Thymus (tissue), 11 donors: ENCODE results near the gene NDFIP1. TPM values are rescaled to one million over a fixed set of nuclear protein-coding genes. Genes with fewer than 3 reads are reported as not detected.
A peak's percentile ranks its signal among the peaks of the same experiment; 100 is the strongest.
"Not testable (repeated sequence)": the region's sequence is repeated elsewhere in the genome, so short reads cannot be mapped to it uniquely, and the experiment has no call there.

Experiments used
- DNase-seq, 9 donors: peaks; one replicate each; pipeline ENCODE4 v3.0.0-alpha.2; 2013; ENCODE audit warnings: low spot score in 9 of 9, low read depth in 6 of 9, missing footprints in 1 of 9
- H3K27ac ChIP-seq, 2 donors: one replicate each; pipeline ENCODE4 v1.5.1; 2013; ENCODE audit warnings: control low read depth in 1 of 2, low read depth in 1 of 2, low read length in 1 of 2, mild to moderate bottlenecking in 1 of 2, moderate library complexity in 1 of 2
- H3K27me3 ChIP-seq, 2 donors: one replicate each; pipeline ENCODE4 v1.5.1; 2013; ENCODE audit warnings: low read length in 1 of 2; ENCODE audit not compliant: control insufficient read depth in 2 of 2, insufficient read depth in 1 of 2
- H3K36me3 ChIP-seq, 2 donors: one replicate each; pipeline ENCODE4 v1.5.1; 2013; ENCODE audit warnings: low read length in 1 of 2, mild to moderate bottlenecking in 1 of 2, moderate library complexity in 1 of 2; ENCODE audit not compliant: control insufficient read depth in 2 of 2, insufficient read depth in 2 of 2
- H3K4me1 ChIP-seq, 2 donors: one replicate each; pipeline ENCODE4 v1.5.1; 2013; ENCODE audit warnings: low read length in 2 of 2; ENCODE audit not compliant: control insufficient read depth in 2 of 2, insufficient read depth in 2 of 2
- H3K4me3 ChIP-seq, 2 donors: one replicate each; pipeline ENCODE4 v1.5.1; 2013; ENCODE audit warnings: low read length in 2 of 2, control low read depth in 1 of 2, mild to moderate bottlenecking in 1 of 2
- H3K9me3 ChIP-seq, 2 donors: one replicate each; pipeline ENCODE4 v1.5.1; 2013; ENCODE audit warnings: low read length in 1 of 2, mild to moderate bottlenecking in 1 of 2; ENCODE audit not compliant: control insufficient read depth in 2 of 2, insufficient read depth in 1 of 2
- WGBS: extraction: QIAGEN DNeasy Blood & Tissue Kit; methylation state at CpG from one replicate; pipeline ENCODE4 v1.1.7; 2013; 5-methylcytosine and 5-hydroxymethylcytosine counted together
- polyA plus RNA-seq: library from polyadenylated mRNA; stranded (reverse); fragments of 200-250 nt; gene quantifications from one replicate; pipeline ENCODE4 v1.2.3, GENCODE V29; 2013
- total RNA-seq: library from RNA; stranded (reverse); fragments of 120-200 nt; gene quantifications from one replicate; pipeline ENCODE4 v1.2.4, GENCODE V29; 2013
- donor health status: healthy.

Gene NDFIP1
- total and polyA plus RNA-seq, 2 donors: 39.7 to 121 TPM

GRCh38 chr5:142086679-142087078 lies 21.9 kb upstream of the NDFIP1 start:
- H3K27ac ChIP-seq: no peak overlapping the region
- 67% methylated on average over 2 of the region's 2 CpGs for WGBS
- H3K9me3 ChIP-seq: no peaks in the 10 kb centered on the region
- H3K4me1 ChIP-seq: no peaks in the 10 kb centered on the region
- no peak for DNase-seq
- H3K4me3 ChIP-seq: no peak overlapping the region
- H3K27me3 ChIP-seq: no peaks in the 10 kb centered on the region
- H3K36me3 ChIP-seq: no peaks in the 10 kb centered on the region

GRCh38 chr5:142087920-142088679 lies 20.5 kb upstream of the NDFIP1 start:
- Histone ChIP-seq H3K27me3 (no peaks in the 10 kb centered on the region), H3K36me3 (no peaks in the 10 kb centered on the region), H3K9me3 (no peaks in the 10 kb centered on the region), H3K4me3 (no peak overlapping the region), H3K4me1 (no peaks in the 10 kb centered on the region), H3K27ac (no peak overlapping the region)
- WGBS: 95% methylated on average over 12 of the region's 12 CpGs
- no peak for DNase-seq

- not testable (repeated sequence) for H3K4me1 ChIP-seq, H3K27me3 ChIP-seq, DNase-seq, H3K9me3 ChIP-seq, H3K4me3 ChIP-seq, H3K27ac ChIP-seq, H3K36me3 ChIP-seq
- WGBS: 89% methylated on average over 15 of the region's 15 CpGs
These were observed 19.6 kb upstream of the NDFIP1 start for GRCh38 chr5:142088855-142089479.

GRCh38 chr5:142091012-142091411 lies 17.6 kb upstream of the NDFIP1 start:
- Histone ChIP-seq H3K9me3 (peaks cover 0 to 1% of the 10 kb centered on the region in 2 donors), H3K36me3 (no peaks in the 10 kb centered on the region), H3K27ac (no peak overlapping the region), H3K4me1 (peaks cover 6 to 18% of the 10 kb centered on the region in 2 donors), H3K27me3 (no peaks in the 10 kb centered on the region), H3K4me3 (no peak overlapping the region)
- DNase-seq: no peak
- 94% methylated on average over 1 of the region's 1 CpG for WGBS

- Histone ChIP-seq H3K36me3 (no peaks in the 10 kb centered on the region), H3K9me3 (peaks cover 0 to 1% of the 10 kb centered on the region in 2 donors), H3K27ac (no peak overlapping the region), H3K4me1 (peaks cover 6 to 18% of the 10 kb centered on the region in 2 donors), H3K4me3 (no peak overlapping the region), H3K27me3 (no peaks in the 10 kb centered on the region)
- no peak for DNase-seq
- 66% methylated on average over 2 of the region's 2 CpGs for WGBS
These were observed 16.7 kb upstream of the NDFIP1 start for GRCh38 chr5:142091922-142092321.

GRCh38 chr5:142095035-142095434 lies 13.5 kb upstream of the NDFIP1 start:
- 93% methylated on average over 4 of the region's 4 CpGs for WGBS
- Histone ChIP-seq H3K27me3 (no peaks in the 10 kb centered on the region), H3K36me3 (no peaks in the 10 kb centered on the region), H3K27ac (peak overlapping the region; percentile 30 to 48), H3K4me3 (no peak overlapping the region), H3K4me1 (peaks cover 6 to 18% of the 10 kb centered on the region in 2 donors), H3K9me3 (peaks cover 0 to 1% of the 10 kb centered on the region in 2 donors)
- DNase-seq: no peak

GRCh38 chr5:142095651-142096330 lies 12.8 kb upstream of the NDFIP1 start:
- WGBS: 51% methylated on average over 8 of the region's 8 CpGs
- Histone ChIP-seq H3K36me3 (no peaks in the 10 kb centered on the region), H3K4me3 (no peak overlapping the region), H3K9me3 (peaks cover 0 to 1% of the 10 kb centered on the region in 2 donors), H3K4me1 (peaks cover 6 to 18% of the 10 kb centered on the region in 2 donors), H3K27ac (peak overlapping the region; percentile 27 to 48), H3K27me3 (no peaks in the 10 kb centered on the region)
- peak in 8 of 9 donors; percentile 28 to 89 (median 65) for DNase-seq

- Histone ChIP-seq H3K4me3 (no peak overlapping the region), H3K36me3 (no peaks in the 10 kb centered on the region), H3K4me1 (peaks cover 6 to 18% of the 10 kb centered on the region in 2 donors), H3K9me3 (peaks cover 0 to 1% of the 10 kb centered on the region in 2 donors), H3K27ac (peak overlapping the region in 1 of 2 donors; percentile 52), H3K27me3 (no peaks in the 10 kb centered on the region)
- DNase-seq: no peak
- WGBS: 94% methylated on average over 3 of the region's 3 CpGs
These were observed 12.2 kb upstream of the NDFIP1 start for GRCh38 chr5:142096382-142096781.

GRCh38 chr5:142097681-142098080 lies 10.9 kb upstream of the NDFIP1 start:
- Histone ChIP-seq H3K36me3 (no peaks in the 10 kb centered on the region), H3K4me1 (peaks cover 6 to 18% of the 10 kb centered on the region in 2 donors), H3K4me3 (no peak overlapping the region), H3K9me3 (peaks cover 0 to 1% of the 10 kb centered on the region in 2 donors), H3K27me3 (no peaks in the 10 kb centered on the region), H3K27ac (peak overlapping the region in 1 of 2 donors; percentile 74)
- WGBS: 90% methylated on average over 9 of the region's 9 CpGs
- DNase-seq: no peak
